ENCODE data around the gene RALGDS.

- TF ChIP-seq CTCF (IDR thresholded peaks at IDR 0.05 in 4 of 5, conservative IDR thresholded peaks at IDR 0.05 in 1 of 5) (no peak), POLR2A (IDR thresholded peaks at IDR 0.05) (no peak)
These were observed 19.5 kb downstream of the RALGDS start for GRCh38 chr9:133101356-133102189.

Measured in gastrocnemius medialis (tissue), 4 donors.